ENCODE data around the gene NACC2.

The NACC2 gene

DNA sequence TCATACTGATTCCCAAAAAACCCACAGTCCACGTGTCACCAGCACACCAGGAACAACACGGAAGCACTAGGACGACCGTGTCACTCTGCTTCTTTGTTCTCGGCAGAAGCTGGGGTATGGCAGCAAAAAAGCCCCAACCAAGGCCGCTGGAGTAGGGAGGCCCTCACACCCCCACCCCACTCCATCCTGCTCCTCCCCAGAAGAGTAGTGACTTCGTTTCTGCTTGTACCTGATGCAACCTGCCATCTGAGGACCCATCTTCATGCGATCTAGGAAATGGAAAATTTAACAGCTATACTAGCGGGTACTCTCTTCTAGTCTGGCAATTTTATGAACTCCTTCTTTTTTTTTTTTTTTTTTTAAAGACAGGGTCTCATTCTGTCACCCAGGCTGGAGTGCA is 137.7 kb downstream of the NACC2 start:
- DNase-seq (ENCODE audit: low read depth), result no peak

DNA sequence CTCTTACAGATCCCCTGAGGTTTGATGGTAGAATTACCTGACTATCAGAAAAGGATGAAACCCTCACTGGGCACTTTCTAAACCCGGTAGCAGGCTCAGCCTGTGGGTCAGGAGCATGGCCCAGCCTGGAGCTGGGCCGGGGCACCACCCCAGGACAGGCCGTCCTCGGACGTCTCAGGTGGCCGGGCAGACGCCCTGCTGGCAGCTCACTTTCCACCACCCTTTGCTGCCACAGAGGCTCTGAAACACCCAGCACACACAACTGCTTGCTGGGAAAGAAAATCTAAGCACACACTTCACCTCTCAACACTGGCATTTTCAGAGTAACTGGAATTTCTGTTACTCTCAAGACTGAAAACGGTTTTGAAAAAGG is 138.3 kb downstream of the NACC2 start:
- DNase-seq (ENCODE audit: low read depth), result no peak

Measured in HS-27A (cell line).